GM12873 (cell line): ENCODE results near the gene SPINK5.
A peak's percentile ranks its signal among the peaks of the same experiment; 100 is the strongest.

Source experiments
- CTCF ChIP-seq: IDR thresholded peaks from 2 replicates; pipeline ENCODE4 v1.5.1; 2012; ENCODE audit warnings: low read depth, mild to moderate bottlenecking, moderate library complexity, low read length, control low read depth; ENCODE audit not compliant: insufficient read depth; ENCODE audit errors: missing control alignments

Gene SPINK5

DNA sequence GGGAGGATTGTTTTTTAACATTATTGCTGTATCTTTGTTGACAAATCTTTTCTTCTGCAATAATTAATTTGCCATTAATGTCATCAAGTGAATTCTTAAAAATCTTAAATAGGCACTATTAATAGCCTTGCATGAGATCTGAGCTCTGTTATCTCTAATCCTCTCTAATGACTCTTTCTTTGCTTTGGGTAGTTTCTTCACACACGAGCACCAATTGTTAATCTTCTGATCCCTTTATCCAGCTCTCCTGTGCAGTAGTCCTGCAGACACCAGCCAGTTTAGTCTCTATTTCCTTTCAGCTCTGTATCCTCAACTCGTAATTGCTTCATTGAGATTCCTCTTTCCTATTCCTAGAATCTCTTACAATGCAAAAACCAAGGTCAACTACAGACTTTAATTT, 112.7 kb downstream of the SPINK5 start:
- TF ChIP-seq CTCF, result no peak

- no peak for TF ChIP-seq CTCF
Observed at GRCh38 chr5:148177207-148177606, 113.4 kb downstream of the SPINK5 start.

- TF ChIP-seq CTCF, result peak; percentile 60
Observed at GRCh38 chr5:148179234-148179824, 115.5 kb downstream of the SPINK5 start.

DNA sequence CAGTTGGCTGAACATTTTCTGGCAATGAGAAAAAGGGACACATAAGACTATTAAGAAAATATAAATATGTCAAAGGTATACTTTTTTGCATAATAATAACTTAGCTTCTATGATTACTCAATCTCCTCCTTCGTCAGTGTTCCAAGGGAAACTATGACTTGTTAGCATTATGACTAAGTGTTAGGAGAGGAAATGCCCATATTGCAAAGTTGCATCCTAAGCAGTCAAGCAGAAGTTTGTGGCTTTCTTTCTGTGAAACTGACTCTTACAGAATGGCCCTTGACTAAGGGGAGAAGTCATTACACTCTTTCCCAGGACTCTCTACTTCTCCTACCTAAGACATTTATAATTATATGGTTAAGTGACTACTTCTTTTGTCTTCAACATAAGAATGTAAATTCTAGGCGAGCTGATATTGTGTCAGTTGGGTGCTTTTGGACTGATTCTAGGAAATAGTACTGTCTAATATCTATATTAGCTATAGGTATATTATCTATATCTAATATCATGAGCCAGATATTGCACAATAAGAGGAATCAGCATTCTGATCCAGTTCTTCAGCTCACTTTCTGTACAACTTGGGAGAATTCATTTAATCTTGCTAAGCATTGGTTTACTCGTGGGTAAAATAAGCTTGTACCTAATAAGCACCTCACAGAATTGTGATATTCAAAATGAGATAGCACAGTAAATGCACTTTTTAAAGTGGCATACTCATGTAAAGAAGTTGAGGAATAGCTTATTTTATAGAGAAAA, 122.6 kb downstream of the SPINK5 start:
- TF ChIP-seq CTCF, result no peak
